GM21723 (cell line): ENCODE results near the gene PPP1R37.

ENCODE experiments used
- ATAC-seq: cut with Tn5 transposase; IDR thresholded peaks from one replicate; pipeline ENCODE4 v1.9.1; 2021; ENCODE audit warnings: mild to moderate bottlenecking, moderate library complexity; ENCODE audit not compliant: unreplicated experiment

The PPP1R37 gene

GRCh38 chr19:45150751-45151281 is 57.8 kb downstream of the PPP1R37 start:
- ATAC-seq: no peak

DNA sequence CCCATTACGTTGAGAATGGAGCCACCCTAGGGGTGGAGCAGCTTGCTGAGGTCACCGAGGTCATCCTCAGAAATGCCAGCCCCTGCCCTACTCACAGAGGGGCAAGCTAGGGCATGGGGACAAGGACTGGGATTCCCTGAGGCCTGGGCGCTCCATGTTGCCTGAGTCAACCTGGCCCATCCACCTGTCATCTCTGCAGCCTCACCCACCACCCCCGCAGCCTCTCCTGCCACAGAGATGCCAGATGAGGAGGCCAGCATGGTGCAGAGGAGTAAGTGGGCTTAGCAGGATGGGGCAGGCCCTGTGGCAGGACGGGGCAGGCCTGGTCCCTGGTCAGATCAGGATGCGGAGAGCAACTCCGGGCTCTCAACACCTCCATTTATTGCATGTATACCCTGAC is 58.3 kb downstream of the PPP1R37 start:
- no peak for ATAC-seq

DNA sequence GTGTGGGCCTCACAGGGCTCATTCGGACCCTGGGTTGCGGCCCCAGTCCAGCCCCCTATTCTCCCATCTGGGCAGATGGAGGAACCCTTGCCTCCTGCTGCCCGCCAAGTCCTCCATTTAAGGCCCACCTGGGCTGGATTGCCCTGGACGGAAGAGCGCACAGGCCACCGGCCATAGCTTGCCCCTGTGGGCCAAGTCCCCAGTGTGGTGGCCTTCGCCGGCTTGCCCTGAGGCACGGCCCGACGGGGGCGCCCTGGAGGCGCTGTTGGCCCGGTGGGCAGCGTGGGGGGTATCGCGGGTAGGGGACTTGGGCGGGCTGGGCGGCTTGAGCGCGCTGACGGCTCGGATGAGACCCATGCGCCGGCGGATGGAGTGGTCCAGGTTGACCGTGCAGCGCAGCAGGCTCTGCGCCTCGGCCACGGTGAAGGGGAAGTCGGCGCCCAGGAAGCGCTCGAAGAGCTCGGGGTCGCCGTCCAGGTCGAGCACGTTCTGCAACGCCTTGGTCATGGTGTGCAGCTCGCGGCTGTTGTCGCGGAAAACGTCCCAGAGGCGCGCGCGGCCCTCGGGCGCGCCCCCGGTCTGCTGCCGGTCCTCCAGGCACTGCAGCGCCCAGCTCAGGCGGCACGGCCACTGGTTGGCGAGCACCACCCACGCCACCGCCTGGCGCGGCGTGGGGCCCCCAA is 59.0 kb downstream of the PPP1R37 start:
- ATAC-seq: no peak

DNA sequence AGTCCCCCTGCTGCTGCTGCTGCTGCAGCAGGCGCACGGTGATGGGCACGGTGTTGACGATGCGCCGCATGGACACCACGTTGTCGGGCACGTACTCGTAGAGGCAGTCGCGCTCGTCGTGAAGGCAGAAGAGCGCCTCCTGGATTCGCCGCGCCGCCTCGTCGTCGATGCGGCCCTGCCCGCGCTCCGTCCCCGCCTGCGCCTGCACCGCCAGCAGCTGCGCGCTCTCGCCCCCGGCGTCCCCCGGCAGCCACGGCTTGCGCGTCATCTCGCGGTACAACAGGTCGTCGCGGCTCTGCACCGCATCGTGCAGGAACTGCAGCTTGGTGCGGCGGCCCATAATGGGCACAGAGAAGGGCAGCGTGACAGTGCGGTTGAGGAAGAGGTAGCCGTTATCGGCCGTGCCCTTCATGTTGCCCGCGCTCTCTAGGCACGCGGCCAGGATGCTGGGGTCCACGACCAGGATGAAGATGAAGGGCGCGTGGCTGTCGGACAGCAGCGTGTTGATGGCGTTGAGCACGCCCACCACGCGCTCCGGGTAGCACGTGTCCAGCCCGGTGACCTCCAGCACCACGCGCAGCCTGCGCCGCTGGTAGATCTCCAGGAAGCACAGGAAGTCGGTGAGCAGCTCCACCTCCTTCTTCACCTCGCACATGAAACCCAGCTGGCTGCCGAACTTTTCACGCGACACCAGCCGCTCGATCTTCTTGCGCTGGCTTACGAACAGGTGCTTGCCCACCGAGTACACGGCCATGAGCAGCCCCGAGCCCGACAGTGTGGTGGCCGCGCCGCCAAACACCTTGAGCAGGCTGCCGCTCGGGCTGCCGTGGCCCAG is 59.7 kb downstream of the PPP1R37 start:
- ATAC-seq: no peak

GRCh38 chr19:45153339-45154063 is 60.5 kb downstream of the PPP1R37 start:
- ATAC-seq: no peak

DNA sequence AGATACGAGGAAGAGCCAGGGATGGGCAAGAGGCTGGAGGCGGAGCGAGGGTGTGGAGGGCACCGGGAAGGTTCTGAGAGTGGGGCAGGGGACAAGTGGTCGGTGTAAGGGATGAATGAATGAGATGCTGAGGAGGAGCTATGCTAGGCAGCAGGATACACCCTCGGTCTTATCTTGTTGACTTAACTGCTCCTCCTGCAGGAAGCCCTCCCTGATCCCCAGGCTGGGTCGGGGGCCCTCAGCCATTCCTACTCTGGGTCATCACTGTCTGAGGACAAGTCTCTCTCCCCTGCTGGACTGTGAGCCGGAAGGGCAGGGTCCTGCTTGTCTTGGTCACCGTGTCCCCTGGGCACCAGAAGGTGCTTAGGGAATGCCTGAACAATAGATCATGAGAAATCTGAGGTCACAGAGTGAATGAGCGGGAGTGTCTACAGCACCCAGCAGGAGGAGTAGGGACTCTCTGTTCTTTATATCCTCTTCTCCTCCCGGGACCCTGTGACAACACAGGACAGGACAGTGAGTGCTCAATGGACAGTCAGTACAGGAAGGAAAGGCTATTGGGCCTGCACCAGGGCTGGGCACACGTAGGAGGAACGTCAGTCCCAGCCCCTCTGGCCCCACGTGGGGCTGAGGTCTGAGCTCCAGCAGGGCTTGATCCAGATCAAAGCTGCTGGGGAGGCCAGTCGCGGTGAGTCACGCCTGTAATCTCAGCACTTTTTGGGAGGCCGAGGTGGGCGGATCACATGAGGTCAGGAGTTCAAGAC is 61.3 kb downstream of the PPP1R37 start:
- no peak for ATAC-seq

GRCh38 chr19:45156011-45156630 is 63.1 kb downstream of the PPP1R37 start:
- ATAC-seq: no peak

GRCh38 chr19:45156751-45157150 is 63.8 kb downstream of the PPP1R37 start:
- ATAC-seq: no peak

DNA sequence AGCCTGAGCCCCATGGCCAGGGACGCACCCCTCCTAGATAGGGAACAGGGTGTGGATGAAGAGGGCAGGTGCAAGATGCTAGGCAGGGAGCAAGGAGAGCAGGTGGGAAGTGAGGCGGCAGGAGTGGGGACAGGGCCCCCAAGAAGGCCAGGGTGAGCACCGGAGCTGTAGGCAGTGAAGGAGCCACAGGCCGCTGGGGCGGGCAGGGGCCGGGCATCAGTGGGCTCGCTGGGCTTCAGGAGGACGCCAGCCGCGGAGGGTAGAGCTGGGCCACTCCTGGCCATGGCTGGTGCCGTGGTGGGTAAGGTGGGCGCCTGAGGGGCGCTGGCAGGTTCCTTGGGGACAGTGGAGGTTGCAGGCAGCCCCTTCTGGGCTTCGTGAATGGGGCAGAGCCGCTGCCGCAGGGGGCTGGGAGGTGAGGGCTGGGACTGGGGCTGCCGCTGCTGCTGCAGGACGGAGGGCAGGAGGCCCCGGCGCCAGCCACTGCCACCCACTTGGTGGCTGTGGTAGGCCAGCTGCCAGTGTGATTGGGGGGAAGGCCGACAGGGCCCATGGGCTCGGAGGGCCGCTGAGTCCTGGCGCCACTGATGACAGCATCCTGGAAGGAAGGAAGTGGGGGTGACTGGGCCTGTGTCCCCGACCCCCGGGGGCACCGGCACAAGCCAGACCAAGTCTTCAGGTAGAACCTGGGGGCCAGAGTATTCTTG is 65.7 kb downstream of the PPP1R37 start:
- no peak for ATAC-seq

DNA sequence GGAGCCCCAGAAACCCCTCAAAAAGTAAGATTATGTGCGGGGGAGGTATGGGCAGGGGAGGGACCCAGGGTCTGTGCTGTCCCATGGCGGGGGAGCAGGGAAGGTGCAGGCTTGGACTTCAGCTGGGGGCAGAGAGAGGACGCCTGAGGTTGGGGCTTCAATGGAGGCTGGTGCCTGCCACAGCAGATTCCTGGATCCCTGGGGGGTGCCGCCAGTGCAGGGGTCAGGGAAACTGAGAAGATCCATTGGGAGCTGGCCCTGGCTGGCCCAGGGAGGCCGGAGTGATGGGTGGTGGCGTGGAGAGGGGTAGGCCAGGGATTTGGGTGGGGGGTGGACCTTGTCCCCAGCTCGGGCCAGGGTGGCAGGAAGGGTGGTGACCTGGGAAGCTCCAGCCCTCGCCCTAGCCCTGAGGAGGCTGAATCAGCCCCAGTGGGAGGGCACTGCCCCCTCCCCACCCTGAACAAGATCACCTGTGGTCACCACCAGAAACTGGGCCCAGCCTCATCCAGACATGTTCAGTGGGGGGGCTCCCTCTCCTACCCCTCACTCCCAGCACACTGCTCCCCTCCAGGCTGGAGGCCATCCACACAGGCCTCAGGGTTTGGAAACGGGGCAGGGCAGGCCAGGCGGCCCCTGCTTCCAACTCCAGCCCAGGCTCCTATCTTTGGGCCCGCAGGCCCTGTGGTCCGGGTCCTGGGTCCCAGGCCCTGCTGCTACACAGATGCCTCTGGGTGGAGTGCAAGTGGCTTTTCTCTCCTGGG is 66.4 kb downstream of the PPP1R37 start:
- ATAC-seq: no peak

- ATAC-seq: no peak
Observed at GRCh38 chr19:45159971-45160324, 67.0 kb downstream of the PPP1R37 start.

DNA sequence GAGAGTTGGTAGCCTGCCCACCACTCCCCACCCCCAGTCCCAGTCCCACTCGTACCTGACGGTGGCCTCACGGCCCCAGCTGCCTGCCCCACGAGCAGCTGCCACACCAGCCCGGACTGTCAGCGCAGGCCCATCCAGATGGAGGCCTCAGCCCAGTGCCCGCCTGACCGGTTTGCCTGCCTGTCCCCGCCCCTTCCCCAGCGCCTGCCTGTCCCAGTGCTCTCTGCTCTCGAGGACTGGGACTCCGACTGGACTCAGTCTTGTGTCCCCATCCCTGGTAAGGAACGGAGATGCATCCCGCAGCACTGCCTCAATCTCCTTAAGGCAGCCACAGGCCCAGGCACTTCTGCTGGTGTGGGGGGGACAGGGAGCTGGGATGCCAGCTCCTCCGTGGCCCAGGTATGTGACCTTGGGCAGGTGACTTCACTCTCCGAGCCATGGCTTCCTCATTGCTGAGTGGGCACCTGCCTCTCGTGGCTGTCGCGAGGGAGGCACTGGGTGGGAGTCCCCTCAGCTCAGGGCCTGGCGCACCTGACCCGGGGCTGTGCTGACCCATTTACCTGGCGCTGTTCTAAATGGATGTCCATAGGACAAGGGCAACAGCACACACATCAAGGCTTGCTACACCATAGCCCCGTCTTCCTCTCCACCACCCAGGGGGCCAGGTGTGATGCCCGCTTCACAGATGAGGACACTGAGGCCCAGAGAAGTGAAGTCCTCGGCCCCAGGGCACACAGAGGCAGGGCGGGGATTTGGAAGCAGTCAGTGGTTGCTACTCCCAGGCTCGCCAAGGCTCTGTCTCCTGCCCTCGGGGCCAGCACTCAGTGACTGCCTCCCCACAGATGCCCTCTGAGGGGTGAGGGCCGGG is 68.1 kb downstream of the PPP1R37 start, which contains the start of gene NKPD1:
NKPD1 (minus strand) TSS at position 113 of the 868 bp plus-strand sequence. CDS start 832 bp downstream, outside the sequence.
- no peak for ATAC-seq

DNA sequence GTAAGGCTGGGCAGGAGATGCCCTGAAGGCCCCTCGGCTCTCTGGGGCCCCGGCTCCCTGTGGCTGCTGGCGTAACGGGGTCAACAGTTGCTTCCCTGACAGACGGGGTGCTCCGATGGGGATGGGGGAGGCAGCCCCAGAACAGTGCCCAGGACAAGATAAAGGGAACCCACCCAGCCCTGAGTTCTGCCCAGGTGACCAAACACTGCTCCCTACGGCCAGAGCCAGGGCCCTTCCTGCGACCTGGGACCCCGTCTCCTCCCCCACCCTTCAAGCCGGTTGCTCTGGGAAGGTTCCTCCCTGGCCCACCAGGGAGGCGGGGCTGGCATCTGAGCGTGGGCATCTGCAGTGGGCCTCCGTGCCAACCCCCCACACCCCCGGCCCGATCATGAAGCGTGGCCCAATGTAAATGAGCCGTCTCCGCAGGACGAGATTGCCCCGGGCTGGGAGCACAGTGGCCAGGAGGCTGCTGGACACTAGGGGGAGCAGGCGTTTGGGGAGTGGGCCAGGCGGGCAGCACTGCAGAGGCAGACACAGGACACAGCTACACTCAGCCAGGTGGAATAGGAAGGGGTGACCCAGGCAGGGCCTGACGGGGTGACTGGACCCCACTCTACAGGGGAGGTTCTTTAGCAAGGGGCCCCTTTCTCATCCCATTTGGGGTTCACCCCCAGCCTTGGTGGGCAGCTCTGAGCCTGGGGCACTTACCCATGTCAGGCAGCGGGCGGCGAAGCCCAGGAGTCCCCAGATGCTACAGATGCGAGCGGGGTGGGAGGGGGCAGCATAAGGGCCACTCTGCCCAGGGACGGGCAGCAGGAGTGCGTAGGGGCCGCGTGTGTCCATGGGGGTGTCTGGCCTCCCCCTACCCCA is 69.0 kb downstream of the PPP1R37 start:
- no peak for ATAC-seq

DNA sequence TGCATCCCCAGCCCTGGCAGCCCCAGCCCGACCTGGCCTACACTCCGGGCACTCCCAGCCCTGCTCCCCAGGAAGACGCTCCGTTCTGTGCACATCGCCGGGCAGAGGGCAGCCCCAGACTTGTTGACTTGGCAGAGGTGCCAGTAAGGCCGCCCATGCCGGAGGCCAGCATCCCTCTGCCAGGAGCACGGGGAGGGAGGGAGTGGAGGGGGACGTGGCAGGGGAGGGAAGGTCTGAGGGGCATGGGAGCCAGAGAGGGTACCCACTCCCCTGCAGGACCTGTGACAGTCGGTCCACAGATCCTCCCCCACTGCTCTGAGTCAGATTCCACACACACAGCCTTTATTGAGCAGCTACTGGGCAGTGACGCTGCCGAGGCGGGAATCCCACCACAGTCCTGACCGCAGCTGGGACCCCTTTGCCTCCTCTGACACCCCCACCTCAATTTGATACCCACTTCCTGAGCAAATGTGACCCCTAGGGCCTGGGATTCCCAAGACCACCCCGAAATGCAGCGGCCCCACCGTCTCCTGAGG is 69.7 kb downstream of the PPP1R37 start:
- no peak for ATAC-seq

- no peak for ATAC-seq
Observed at GRCh38 chr19:45163156-45163555, 70.2 kb downstream of the PPP1R37 start.

DNA sequence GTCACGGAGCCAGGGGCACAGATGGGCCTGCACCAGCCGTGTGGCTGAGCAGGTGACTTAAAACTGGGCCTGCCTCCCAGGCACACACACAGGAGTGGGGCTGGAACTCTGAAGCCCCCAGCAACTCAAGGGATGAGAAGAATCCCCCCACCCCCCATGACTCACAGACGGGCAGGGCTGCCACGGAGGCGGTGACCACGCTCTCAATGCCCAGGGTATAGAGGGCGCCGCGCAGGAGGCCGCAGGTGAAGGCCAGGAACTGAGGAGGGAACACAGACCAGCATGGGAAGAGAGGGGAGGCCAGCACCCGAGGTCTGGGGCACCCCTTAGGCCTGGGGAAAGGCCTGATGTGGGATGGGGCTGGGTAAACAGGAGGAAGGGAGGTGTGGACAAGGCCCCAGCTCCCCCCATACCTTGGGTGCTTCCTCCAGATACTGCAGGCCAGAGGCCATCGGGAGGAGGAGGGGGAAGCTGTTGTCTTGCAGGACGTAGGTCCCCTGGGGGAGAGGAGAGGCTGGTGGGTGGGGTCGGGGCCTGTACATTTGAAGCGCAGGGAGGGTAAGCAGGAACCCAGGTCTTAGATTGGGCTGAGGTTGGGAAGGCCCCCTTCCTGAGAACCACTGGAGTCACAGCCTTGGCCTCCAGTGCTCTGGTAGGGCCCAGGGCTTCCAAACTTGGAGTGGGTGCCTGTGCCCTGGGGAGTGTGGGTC is 70.9 kb downstream of the PPP1R37 start:
- no peak for ATAC-seq
